Ovary (tissue), 3 donors: ENCODE measurements around the gene NEURL1B.

Experiments
- CTCF ChIP-seq, 3 donors: fragments of 450-650 bp in 2 of 3; fragments of 200-600 bp in 1 of 3; IDR thresholded peaks; one replicate each; pipeline versions ENCODE4 v1.5.1 to v1.8.0; 2016 to 2022; ENCODE audit warnings: antibody characterized with exemption in 3 of 3, mild to moderate bottlenecking in 1 of 3
- POLR2A ChIP-seq: fragments of 450-650 bp; IDR thresholded peaks from one replicate; pipeline ENCODE4 v1.6.1; 2017; ENCODE audit warnings: antibody characterized with exemption, mild to moderate bottlenecking, moderate library complexity
- donor health status: DM: no; HTN: no; CAD: no.

DNA sequence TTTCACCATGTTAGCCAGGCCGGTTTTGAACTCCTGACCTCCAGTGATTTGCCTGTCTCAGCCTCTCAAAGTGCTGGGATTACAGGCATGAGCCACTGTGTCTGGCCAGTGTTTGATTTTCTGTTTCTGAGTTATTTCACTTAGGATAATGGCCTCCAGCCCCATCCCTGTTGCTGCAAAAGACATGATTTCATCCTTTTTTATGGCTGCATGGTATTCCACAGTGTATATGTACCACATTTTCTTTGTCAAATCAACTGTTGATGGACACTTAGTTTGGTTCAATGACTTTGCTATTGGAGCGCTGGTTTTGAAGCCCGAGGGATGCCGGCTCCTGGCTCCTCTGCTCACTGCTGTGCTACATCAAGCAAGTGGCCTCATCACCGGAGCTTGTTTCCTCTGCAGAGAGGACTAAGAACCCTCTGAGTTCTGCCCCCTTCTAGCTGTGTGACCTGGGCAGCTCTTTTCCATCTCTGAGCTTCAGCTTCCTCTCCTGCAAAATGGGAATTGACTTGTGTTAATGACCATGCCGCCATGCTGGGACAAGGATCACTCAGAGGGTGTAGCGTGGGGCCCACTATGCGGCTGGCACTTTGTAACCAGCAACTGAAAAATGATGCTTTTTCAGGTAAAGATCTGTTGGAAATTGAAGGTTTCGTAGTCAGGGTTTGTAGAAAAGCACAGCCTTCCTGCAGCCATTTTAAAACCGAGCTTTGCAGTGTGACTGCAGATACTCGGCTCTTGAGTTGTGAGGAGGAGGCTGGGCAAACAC is 4.6 kb upstream of the NEURL1B start:
- no peak for TF ChIP-seq POLR2A
- TF ChIP-seq CTCF (IDR thresholded peaks at IDR 0.05) = no peak
